NCI-H510A treated with DMSO at 0.1 percent for 48 hours (cell line): Measurements from ENCODE around the gene NHLRC4.

Source experiments
- DNase-seq: peaks from one replicate; lab custom pipeline; 2025; lab: John Stamatoyannopoulos, UW

NHLRC4 gene

DNA sequence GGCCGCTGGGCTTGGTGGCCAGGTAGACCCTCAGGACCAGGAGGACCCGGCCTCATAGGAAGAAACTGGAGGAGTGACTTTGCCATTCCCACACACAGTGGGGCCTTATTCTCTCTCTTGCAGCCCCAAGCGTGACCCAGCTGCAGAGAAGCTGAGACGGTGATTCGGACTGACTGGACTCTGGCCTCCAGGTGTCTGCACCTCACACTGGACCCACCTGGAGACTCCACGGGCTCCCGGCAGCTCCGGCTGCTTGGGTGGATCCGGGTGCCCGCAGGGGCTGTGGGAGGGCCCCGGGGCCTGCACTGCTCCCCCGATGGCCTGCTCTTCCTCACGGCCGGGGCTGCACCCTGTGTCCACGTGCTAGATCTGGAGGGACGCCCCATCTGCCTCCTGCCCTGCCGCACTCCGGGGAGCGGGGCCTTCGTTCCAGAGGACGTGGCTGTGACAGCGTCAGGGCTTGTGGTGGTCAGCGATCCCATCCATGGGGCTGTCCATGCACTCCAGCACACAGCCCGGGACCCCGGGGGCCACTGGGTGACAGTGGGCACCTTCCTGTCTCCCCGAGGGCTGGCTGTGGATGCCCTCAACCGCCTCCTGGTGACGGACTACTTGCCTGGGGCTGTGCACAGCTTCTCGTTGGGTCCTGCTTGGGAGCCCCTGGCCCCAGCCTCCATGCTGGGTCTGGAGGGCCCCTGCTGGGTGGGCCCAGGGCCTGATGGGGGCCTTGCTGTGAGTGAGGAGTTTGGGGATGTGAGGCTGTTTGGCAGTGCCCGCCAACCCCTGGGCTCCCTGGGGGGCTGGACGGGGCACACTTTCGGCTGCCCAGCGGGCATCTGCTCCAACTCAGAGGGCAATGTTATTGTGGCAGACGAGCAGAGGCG, 810 bp downstream of the NHLRC4 start:
- no peak for DNase-seq

GRCh38 chr16:568401-569258, 1.8 kb downstream of the NHLRC4 start:
- no peak for DNase-seq

- peak; percentile 47 for DNase-seq
Observed at GRCh38 chr16:569445-570254, 2.8 kb downstream of the NHLRC4 start, which contains the start of gene PIGQ. PIGQ (plus strand) TSS chr16:569968; CDS start chr16:574075, 4,107 bp downstream.

GRCh38 chr16:572865-573650, 6.3 kb downstream of the NHLRC4 start:
- DNase-seq = no peak

DNA sequence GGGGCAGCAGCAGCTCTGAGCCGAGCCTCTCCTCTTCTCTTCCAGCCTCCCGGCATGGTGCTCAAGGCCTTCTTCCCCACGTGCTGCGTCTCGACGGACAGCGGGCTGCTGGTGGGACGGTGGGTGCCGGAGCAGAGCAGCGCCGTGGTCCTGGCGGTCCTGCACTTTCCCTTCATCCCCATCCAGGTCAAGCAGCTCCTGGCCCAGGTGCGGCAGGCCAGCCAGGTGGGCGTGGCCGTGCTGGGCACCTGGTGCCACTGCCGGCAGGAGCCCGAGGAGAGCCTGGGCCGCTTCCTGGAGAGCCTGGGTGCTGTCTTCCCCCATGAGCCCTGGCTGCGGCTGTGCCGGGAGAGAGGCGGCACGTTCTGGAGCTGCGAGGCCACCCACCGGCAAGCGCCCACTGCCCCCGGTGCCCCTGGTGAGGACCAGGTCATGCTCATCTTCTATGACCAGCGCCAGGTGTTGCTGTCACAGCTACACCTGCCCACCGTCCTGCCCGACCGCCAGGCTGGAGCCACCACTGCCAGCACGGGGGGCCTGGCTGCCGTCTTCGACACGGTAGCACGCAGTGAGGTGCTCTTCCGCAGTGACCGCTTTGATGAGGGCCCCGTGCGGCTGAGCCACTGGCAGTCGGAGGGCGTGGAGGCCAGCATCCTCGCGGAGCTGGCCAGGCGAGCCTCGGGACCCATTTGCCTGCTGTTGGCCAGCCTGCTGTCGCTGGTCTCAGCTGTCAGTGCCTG, 7.4 kb downstream of the NHLRC4 start:
- no peak for DNase-seq

DNA sequence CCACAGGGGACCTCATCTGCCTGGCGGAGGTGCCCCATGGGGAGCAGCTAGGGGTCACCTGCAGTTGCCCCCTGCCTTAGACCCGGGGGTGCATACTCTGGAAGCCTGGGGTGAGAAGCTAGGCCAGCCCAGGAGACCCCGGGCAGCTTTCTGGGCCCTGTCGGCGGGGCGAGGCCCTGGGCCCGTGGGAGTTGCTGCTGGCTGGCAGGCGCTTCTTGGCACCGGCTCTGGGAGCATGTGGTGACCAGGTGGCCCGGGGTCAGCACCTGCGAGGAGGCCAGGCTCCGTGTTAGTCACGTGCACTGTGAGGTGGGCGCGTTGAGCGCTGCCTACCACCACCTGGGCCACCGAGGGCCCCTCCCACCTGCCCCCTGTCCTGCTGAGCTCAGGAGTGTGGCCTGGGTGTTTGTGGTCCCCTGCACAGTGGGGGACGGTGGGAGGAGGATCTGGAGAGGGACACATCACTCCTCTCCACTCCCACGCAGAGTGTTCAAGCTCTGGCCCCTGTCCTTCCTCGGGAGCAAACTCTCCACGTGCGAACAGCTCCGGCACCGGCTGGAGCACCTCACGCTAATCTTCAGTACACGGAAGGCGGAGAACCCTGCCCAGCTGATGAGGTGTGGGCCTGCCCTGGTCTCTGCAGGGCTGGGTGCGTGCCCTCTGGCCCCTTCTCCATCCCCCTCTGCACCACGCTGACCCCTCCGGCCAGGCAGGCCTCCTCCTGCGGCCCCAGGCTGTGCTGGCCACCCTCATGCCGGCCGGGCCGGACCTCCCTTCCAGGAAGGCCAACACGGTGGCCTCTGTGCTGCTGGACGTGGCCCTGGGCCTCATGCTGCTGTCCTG, 8.8 kb downstream of the NHLRC4 start:
- DNase-seq = no peak

GRCh38 chr16:576197-576822, 9.5 kb downstream of the NHLRC4 start:
- no peak for DNase-seq

GRCh38 chr16:576823-577201, 10.0 kb downstream of the NHLRC4 start:
- DNase-seq = no peak

DNA sequence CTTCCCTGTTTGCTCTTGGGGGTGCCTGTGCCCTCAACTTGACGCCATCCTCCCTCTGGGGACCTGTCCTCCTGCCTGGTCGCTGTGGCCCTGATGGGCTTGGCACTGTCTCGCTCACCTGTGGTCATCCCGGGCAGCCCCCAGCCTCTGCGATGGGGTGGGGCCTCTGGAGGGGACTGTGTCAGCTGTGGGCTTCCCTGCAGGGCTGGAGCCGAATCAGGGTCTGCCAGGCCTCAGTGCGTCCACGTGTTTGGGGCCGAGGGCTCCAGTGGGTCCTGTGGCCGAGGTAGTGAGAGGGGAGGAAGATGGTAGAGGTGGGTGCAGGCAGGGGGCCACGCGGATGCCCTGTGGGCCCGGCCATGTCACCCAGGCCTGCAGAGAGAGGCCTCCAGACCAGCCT, 11.0 kb downstream of the NHLRC4 start:
- DNase-seq = no peak

- no peak for DNase-seq
Observed at GRCh38 chr16:578232-578869, 11.5 kb downstream of the NHLRC4 start.

- DNase-seq = peak; percentile 20
Observed at GRCh38 chr16:578870-579405, 12.1 kb downstream of the NHLRC4 start.

DNA sequence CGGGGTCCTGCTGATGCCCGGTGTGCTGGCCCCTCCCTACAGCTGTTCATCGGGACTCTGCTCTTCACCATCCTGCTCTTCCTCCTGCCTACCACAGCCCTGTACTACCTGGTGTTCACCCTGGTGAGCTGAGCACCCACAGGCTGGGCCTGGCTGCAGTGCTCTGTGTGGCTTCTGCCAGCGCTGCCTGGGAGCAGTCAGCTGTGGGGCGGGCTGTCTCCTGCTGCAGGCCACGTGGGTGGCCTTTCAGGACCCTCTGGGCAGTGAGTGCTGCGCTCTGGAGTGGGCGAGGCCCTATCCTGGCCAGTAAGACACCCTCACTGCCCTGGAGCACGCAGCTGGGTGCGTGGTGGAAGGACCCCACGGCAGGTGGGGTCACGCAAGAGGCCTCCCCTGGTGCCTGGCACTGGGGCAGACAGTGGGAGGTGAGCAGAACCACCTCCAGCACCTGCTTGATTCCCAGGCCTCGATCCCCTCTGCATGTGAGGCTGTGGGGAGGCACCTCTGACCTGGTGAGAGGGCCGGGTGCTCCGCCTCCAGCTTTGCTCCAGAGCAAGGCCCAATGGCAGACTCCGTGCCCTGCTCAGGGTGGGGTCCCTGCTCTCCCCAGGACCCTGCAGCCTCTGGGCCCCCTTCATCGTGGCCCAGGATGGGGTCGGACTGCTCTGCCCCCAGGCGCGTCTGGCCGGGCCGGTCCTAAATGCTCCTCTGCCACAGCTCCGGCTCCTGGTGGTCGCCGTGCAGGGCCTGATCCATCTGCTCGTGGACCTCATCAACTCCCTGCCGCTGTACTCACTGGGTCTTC, 13.5 kb downstream of the NHLRC4 start:
- no peak for DNase-seq

DNA sequence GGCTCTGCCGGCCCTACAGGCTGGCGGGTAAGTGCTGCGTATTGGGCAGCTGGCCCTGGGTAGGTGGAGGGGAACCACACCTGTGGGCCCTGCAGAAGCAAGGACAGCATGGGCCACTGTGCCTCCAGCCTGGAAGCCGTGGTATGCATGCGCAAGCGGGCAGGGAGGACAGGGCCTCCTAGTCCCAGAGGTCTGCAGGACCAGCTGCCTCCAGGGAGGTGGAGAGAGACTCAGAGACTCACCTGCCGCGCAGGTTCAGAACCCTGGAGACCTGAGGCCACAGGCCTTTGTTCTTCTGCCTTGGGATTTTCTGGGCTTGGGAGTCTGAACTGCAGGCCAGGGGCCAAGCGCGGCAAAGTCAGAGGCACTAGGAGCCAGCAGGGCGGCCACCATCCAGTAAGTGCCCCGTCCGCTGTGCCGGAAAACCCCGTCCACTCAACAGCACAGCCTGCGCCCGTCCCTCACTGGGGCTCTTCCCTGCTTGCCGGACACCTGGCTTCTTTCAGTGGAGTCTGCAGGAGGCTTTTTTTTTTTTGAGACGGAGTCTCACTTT, 14.2 kb downstream of the NHLRC4 start:
- no peak for DNase-seq

DNA sequence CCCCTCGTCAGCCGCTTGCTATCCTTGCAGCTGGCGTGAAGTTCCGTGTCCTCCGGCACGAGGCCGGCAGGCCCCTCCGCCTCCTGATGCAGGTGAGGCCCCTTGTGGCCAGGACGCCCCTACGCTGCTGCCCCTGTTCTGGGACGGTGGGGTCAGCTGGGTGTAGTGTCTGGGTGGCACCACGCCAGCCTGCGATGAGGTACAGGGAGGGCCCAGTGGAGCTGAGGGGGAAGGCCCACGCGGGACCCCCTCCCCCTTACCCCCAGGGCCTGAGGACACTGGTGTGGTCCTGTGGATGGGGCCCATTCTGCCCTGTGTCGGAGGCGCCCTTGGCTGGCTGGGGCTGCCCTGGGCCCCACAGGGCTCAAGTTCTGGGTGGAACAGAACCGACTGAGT, 15.4 kb downstream of the NHLRC4 start:
- DNase-seq = no peak

DNA sequence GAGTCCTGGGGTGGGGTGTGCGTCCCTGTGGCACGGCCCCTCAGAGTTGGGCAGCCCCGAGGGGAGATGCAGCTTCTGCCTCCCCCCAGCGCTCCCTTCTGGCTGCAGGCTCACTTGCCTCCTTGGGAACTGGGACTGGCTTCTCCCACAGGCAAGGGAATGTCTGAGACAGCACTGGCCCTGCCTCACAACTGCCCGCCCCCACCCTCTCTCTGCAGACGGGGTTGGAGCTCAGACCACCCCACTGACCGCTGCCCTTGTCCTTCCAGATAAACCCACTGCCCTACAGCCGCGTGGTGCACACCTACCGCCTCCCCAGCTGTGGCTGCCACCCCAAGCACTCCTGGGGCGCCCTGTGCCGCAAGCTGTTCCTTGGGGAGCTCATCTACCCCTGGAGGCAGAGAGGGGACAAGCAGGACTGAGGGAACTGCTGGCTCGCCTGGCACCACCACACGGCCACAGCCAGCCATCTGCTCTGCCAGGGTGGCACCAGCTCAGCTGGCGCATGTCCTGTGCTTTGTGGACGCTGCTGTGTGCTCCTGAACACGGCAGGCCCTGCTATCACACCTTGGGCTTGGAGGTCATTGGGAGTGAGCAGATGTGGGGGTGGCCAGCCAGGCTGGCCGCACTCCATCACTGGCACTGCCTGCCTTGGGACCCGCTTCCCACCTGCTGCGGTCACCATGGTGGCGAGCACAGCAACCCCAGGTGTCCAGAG, 16.0 kb downstream of the NHLRC4 start:
- no peak for DNase-seq

GRCh38 chr16:583470-583814, 16.6 kb downstream of the NHLRC4 start:
- DNase-seq = no peak
